Transverse colon (tissue), 4 donors: ENCODE data around the gene SHOC1. TPM values are rescaled to one million over a fixed set of nuclear protein-coding genes. Genes with fewer than 3 reads are reported as not detected.

ENCODE experiments used
- DNase-seq: peaks from one replicate; pipeline ENCODE4 v3.0.0-alpha.2; 2019
- H3K27ac ChIP-seq, 4 donors: fragments of 200-600 bp; sonication (generic); 2 replicates each; pipeline ENCODE4 v1.5.1; 2016 to 2018; ENCODE audit warnings: inconsistent platforms in 4 of 4
- H3K27me3 ChIP-seq: fragments of 200-600 bp; sonication (generic); 2 replicates; pipeline ENCODE4 v1.5.1; 2017; ENCODE audit warnings: inconsistent platforms
- H3K36me3 ChIP-seq, 4 donors: fragments of 200-600 bp; sonication (generic); 2 replicates each; pipeline ENCODE4 v1.5.1; 2017 to 2019; ENCODE audit warnings: inconsistent platforms in 4 of 4
- H3K4me1 ChIP-seq, 4 donors: fragments of 200-600 bp; sonication (generic); 2 replicates each; pipeline ENCODE4 v1.5.1; 2017 to 2020; ENCODE audit warnings: inconsistent platforms in 4 of 4
- H3K4me3 ChIP-seq, 4 donors: fragments of 200-600 bp; sonication (generic); 1 replicate in 1 of 4; 2 replicates in 3 of 4; pipeline versions ENCODE4 v1.5.1 to v1.6.1; 2017 to 2019; ENCODE audit warnings: inconsistent platforms in 4 of 4
- H3K9me3 ChIP-seq, 2 donors: fragments of 200-600 bp; sonication (generic); 2 replicates each; pipeline ENCODE4 v1.5.1; 2017 to 2019; ENCODE audit warnings: inconsistent platforms in 2 of 2
- CTCF ChIP-seq, 5 experiments: fragments of 200-600 bp in 3 of 5; fragments of 450-650 bp in 2 of 5; sonication (generic) in 3 of 5; IDR thresholded peaks; 1 replicate in 2 of 5; 2 replicates in 3 of 5; pipeline ENCODE4 v1.5.1; 2016 to 2017; ENCODE audit warnings: antibody characterized with exemption in 5 of 5, inconsistent platforms in 3 of 5, mild to moderate bottlenecking in 2 of 5, moderate library complexity in 1 of 5
- EP300 ChIP-seq: sonication (generic); formaldehyde crosslinking; IDR thresholded peaks from one replicate; pipeline ENCODE4 v1.6.1; 2017; ENCODE audit warnings: antibody characterized with exemption, low read depth
- POLR2A ChIP-seq: fragments of 450-650 bp; IDR thresholded peaks from one replicate; pipeline ENCODE4 v1.6.1; 2016; ENCODE audit warnings: antibody characterized with exemption, mild to moderate bottlenecking, moderate library complexity
- POLR2AphosphoS5 ChIP-seq, 3 donors: sonication (generic); formaldehyde crosslinking; IDR thresholded peaks; one replicate each; pipeline ENCODE4 v1.6.1; 2016; ENCODE audit warnings: antibody characterized with exemption in 3 of 3
- WGBS, 2 donors: methylation state at CpG; one replicate each; pipeline ENCODE4 v1.1.5; 2018; ENCODE audit warnings: low coverage in 1 of 2; 5-methylcytosine and 5-hydroxymethylcytosine counted together
- in situ Hi-C, 4 donors: fragments of 200-750 bp; cut with MboI; loops; one replicate each; pipeline versions ENCODE4 v1.15.0 to v1.15.1; 2017; ENCODE audit warnings: low sequenced_read_pairs in 3 of 4, low pct_ligation_motif_present in 1 of 4, low pct_unique_long_range_greater_than_20kb in 1 of 4
- intact Hi-C: fragments of 100-400 bp; cut with DNase I; formaldehyde crosslinking; loops from one replicate; pipeline ENCODE4 v1.15.1; 2023; ENCODE audit warnings: low total_unique reads
- total RNA-seq, 4 donors: library from RNA; depleted of rRNA; stranded (reverse); fragments of >200 nt; gene quantifications; one replicate each; pipeline ENCODE4 v1.1.0, GENCODE V29; 2016

Gene SHOC1
- total RNA-seq = not detected

GRCh38 chr9:111794835-111795556 is at the start of gene SHOC1:
Gene SHOC1 (minus strand): TSS chr9:111794937. CDS start chr9:111791418, 3,519 bp downstream.
- H3K9me3 ChIP-seq = no peaks in the 10 kb centered on the region
- 90 to 91% methylated on average over 13 to 28 of the region's 29 CpGs for whole genome bisulfite sequencing, 2 donors
- H3K4me3 ChIP-seq = no peak within 1 kb of the TSS
- intact Hi-C loops = no loop called here
- H3K27me3 ChIP-seq = no peaks in the 10 kb centered on the region
- H3K4me1 ChIP-seq = no peaks in the 10 kb centered on the region
- H3K36me3 ChIP-seq = no peaks in the 10 kb centered on the region
- peak; percentile 34 for DNase-seq
- TF ChIP-seq EP300 = no peak
- no peak for TF ChIP-seq POLR2AphosphoS5 (IDR thresholded peaks at IDR 0.05)
- no peak for TF ChIP-seq POLR2A
- no peak for TF ChIP-seq CTCF (IDR thresholded peaks at IDR 0.05)
- in situ Hi-C loops = no loop called here
- H3K27ac ChIP-seq = no peak within 1 kb of the TSS

GRCh38 chr9:111843971-111844370 is 49.2 kb upstream of the SHOC1 start:
- H3K4me1 ChIP-seq = peaks cover 0 to 4% (median 2%) of the 10 kb centered on the region in 4 donors
- intact Hi-C loops (no loop called here), in situ Hi-C loops (no loop called here)
- H3K4me3 ChIP-seq = no peak overlapping the region
- H3K27ac ChIP-seq = no peak overlapping the region
- H3K9me3 ChIP-seq = no peaks in the 10 kb centered on the region
- DNase-seq = no peak
- WGBS, 2 donors = 90 to 100% methylated on average over 3 of the region's 3 CpGs
- H3K27me3 ChIP-seq = no peaks in the 10 kb centered on the region
- TF ChIP-seq POLR2A (no peak), CTCF (IDR thresholded peaks at IDR 0.05) (no peak), POLR2AphosphoS5 (IDR thresholded peaks at IDR 0.05) (no peak)
- H3K36me3 ChIP-seq = no peaks in the 10 kb centered on the region

GRCh38 chr9:111842313-111842712 is 47.6 kb upstream of the SHOC1 start:
- TF ChIP-seq EP300 (no peak), POLR2A (no peak), CTCF (IDR thresholded peaks at IDR 0.05) (no peak), POLR2AphosphoS5 (IDR thresholded peaks at IDR 0.05) (no peak)
- intact Hi-C loops = no loop called here
- no peak overlapping the region for H3K27ac ChIP-seq

GRCh38 chr9:111840442-111840841 is 45.7 kb upstream of the SHOC1 start:
- Histone ChIP-seq H3K9me3 (no peaks in the 10 kb centered on the region), H3K36me3 (no peaks in the 10 kb centered on the region), H3K27me3 (no peaks in the 10 kb centered on the region), H3K4me3 (no peak overlapping the region), H3K4me1 (peaks cover 0 to 16% (median 5%) of the 10 kb centered on the region in 4 donors), H3K27ac (no peak overlapping the region)
- WGBS, 2 donors = 76% methylated on average over 1 of the region's 1 CpG; no CpG with 5 or more reads in 1 of the 2 donors
- in situ Hi-C loops (no loop called here), intact Hi-C loops (no loop called here)
- DNase-seq = no peak
- no peak for TF ChIP-seq POLR2AphosphoS5 (IDR thresholded peaks at IDR 0.05)
- no peak for TF ChIP-seq POLR2A
- no peak for TF ChIP-seq CTCF (IDR thresholded peaks at IDR 0.05)
- no peak for TF ChIP-seq EP300

More at GRCh38 chr9:111842313-111842712, 47.6 kb upstream of the SHOC1 start:
- 92 to 100% methylated on average over 1 of the region's 1 CpG for WGBS, 2 donors
- no peaks in the 10 kb centered on the region for H3K9me3 ChIP-seq
- H3K27me3 ChIP-seq = no peaks in the 10 kb centered on the region
- H3K36me3 ChIP-seq = no peaks in the 10 kb centered on the region
- no peak overlapping the region for H3K4me3 ChIP-seq
- in situ Hi-C loops = no loop called here
- peaks cover 0 to 16% (median 5%) of the 10 kb centered on the region in 4 donors for H3K4me1 ChIP-seq
- no peak for DNase-seq
